Neural progenitor cell (in vitro differentiated cells): ENCODE measurements around the gene PTH2. TPM values are rescaled to one million over a fixed set of nuclear protein-coding genes. Genes with fewer than 3 reads are reported as not detected.
A peak's percentile ranks its signal among the peaks of the same experiment; 100 is the strongest.

Experiments used
- DNase-seq: peaks from one replicate; pipeline ENCODE4 v3.0.0-alpha.2; 2016; ENCODE audit warnings: low spot score
- H2AFZ ChIP-seq: fragments of 200-600 bp; sonication (generic); replicated peaks from 2 replicates; pipeline ENCODE4 v1.6.1; 2016; ENCODE audit warnings: antibody characterized with exemption
- H3F3A ChIP-seq: fragments of 200-600 bp; sonication (generic); 2 replicates; pipeline ENCODE4 v1.6.1; 2016; ENCODE audit warnings: antibody characterized with exemption, low read depth
- H3K27ac ChIP-seq: fragments of 200-600 bp; sonication (generic); 2 replicates; pipeline ENCODE4 v1.5.1; 2016; ENCODE audit warnings: mild to moderate bottlenecking
- H3K27me3 ChIP-seq: fragments of 200-600 bp; sonication (generic); 2 replicates; pipeline ENCODE4 v1.6.1; 2016; ENCODE audit warnings: mild to moderate bottlenecking, moderate library complexity
- H3K36me3 ChIP-seq: fragments of 200-600 bp; sonication (generic); 2 replicates; pipeline ENCODE4 v1.5.1; 2016
- H3K4me1 ChIP-seq: fragments of 200-600 bp; sonication (generic); 2 replicates; pipeline ENCODE4 v1.6.1; 2016; ENCODE audit warnings: mixed run types
- H3K4me2 ChIP-seq: fragments of 200-600 bp; sonication (generic); 2 replicates; pipeline ENCODE4 v1.6.1; 2016
- H3K4me3 ChIP-seq: fragments of 200-600 bp; sonication (generic); 2 replicates; pipeline ENCODE4 v1.5.1; 2016
- H3K79me2 ChIP-seq: fragments of 200-600 bp; sonication (generic); 2 replicates; pipeline ENCODE4 v1.6.1; 2016; ENCODE audit warnings: low read depth
- H3K9ac ChIP-seq: fragments of 200-600 bp; sonication (generic); 2 replicates; pipeline ENCODE4 v1.6.1; 2016
- H3K9me3 ChIP-seq: fragments of 200-600 bp; sonication (generic); 2 replicates; pipeline ENCODE4 v1.5.1; 2016; ENCODE audit warnings: low read depth
- H4K20me1 ChIP-seq: fragments of 200-600 bp; sonication (generic); 2 replicates; pipeline ENCODE4 v1.6.1; 2016; ENCODE audit warnings: low read depth
- H3K27ac Mint-ChIP-seq: 3 replicates; pipeline ENCODE4 v1.8.0; 2021; ENCODE audit warnings: mixed read lengths
- H3K27me3 Mint-ChIP-seq: 2 replicates; pipeline ENCODE4 v1.8.0; 2022; ENCODE audit warnings: low read depth, mild to moderate bottlenecking, inconsistent platforms, moderate library complexity, mixed read lengths; ENCODE audit not compliant: insufficient read depth
- H3K36me3 Mint-ChIP-seq: 3 replicates; pipeline ENCODE4 v1.8.0; 2021; ENCODE audit warnings: mixed read lengths
- H3K4me1 Mint-ChIP-seq: 3 replicates; pipeline ENCODE4 v1.8.0; 2021; ENCODE audit warnings: mixed read lengths
- H3K4me3 Mint-ChIP-seq: 3 replicates; pipeline ENCODE4 v1.8.0; 2021; ENCODE audit warnings: mild to moderate bottlenecking, moderate library complexity, mixed read lengths
- H3K9me3 Mint-ChIP-seq: 3 replicates; pipeline ENCODE4 v1.8.0; 2020; ENCODE audit warnings: mixed read lengths
- CTCF ChIP-seq: fragments of 200-600 bp; sonication (generic); IDR thresholded peaks from 2 replicates; pipeline ENCODE4 v1.5.1; 2017; ENCODE audit warnings: antibody characterized with exemption, mild to moderate bottlenecking
- EZH2 ChIP-seq: fragments of 200-600 bp; sonication (generic); IDR thresholded peaks from 2 replicates; pipeline ENCODE4 v1.6.1; 2017; ENCODE audit warnings: antibody characterized with exemption, mild to moderate bottlenecking, moderate library complexity
- EZH2phosphoT487 ChIP-seq: fragments of 200-600 bp; sonication (generic); IDR thresholded peaks from 2 replicates; pipeline ENCODE4 v1.6.1; 2017; ENCODE audit warnings: antibody characterized with exemption
- total RNA-seq: library from RNA; depleted of rRNA; stranded (reverse); fragments of >200 nt; gene quantifications from 2 replicates; pipeline ENCODE4 v1.2.3, GENCODE V29; 2015; ENCODE audit warnings: low replicate concordance

PTH2 gene
- total RNA-seq, 1 donor from 2014 or later = not detected

DNA sequence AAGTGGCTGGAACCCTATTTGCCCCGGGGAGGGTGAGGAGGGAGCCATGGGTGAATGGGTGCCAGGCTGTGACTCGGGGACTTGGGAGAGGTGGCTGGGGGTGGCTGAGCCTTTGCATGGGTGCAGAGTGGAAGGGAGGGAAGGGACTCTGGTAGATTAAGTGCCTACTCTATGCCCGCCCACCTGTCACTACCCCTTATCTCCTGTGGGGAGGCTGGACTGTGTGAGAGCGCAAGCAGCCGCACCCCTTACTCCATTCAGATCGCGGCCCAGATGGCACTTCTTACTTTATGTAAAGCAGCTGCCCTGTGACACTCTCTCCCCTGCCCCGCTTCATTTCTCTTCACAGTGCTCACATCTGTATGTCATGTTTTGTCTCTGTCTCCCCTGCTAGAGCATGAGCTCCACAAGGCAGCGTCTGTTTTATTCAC lies 32.3 kb downstream of the PTH2 start:
- H3K9ac ChIP-seq = no peak overlapping the region
- TF ChIP-seq EZH2 (no peak), CTCF (no peak), EZH2phosphoT487 (no peak)

DNA sequence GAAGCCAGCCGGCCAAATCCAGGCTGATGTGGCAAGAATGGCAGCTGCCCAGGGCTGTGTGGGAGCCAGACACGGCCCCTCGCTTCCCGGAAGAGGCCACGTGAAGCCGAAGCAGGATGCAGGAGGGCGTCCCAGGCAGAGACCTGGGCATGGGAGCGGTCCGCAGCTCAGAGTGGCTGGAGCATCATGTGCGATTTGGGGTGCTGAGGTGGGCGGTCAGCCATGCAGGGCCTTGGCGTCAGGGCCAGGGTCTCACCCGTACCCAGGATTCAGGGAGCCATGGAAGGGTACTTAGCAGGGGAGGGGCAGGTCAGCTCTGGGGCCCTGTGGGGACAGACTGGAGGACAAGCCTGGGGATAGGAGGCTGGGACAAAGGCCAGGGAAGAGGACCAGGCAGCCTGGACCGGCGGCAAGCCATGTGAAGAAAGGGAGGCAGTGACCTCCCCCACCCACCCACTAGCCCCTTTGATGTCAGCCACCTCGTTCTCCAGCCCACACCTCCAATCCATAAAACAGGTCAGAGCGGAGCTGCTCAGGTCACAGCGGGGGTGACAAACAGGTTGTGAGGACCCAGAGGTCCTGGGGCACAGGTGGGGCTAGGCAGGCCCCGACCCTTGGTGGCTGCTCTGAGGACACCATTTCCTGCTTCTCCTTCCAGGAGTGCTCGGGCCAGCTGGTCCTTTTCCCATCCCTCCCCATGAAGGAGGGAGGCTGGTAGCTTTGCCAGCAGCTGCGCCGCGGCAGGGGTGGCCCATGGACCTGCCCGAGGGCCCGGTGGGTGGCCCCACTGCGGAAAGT lies 32.9 kb downstream of the PTH2 start:
- Mint-ChIP-seq H3K9me3 (peaks cover 3% of the 10 kb centered on the region), H3K4me3 (peak overlapping the region; percentile 38), H3K4me1 (peaks cover 15% of the 10 kb centered on the region), H3K36me3 (peaks cover 2% of the 10 kb centered on the region), H3K27me3 (peaks cover 12% of the 10 kb centered on the region), H3K27ac (no peak overlapping the region)
- no peak overlapping the region for H2AFZ ChIP-seq
- DNase-seq = no peak
- H3K9me3 ChIP-seq = no peaks in the 10 kb centered on the region
- H3K27me3 ChIP-seq = no peaks in the 10 kb centered on the region
- TF ChIP-seq EZH2phosphoT487 = no peak
- no peak for TF ChIP-seq CTCF
- no peak for TF ChIP-seq EZH2
- H3K9ac ChIP-seq = no peak overlapping the region
- no peak overlapping the region for H3K4me3 ChIP-seq
- H4K20me1 ChIP-seq = no peaks in the 10 kb centered on the region
- H3K27ac ChIP-seq = no peak overlapping the region
- H3F3A ChIP-seq = peaks cover 16% of the 10 kb centered on the region
- no peaks in the 10 kb centered on the region for H3K79me2 ChIP-seq
- H3K4me1 ChIP-seq = peaks cover 10% of the 10 kb centered on the region
- H3K4me2 ChIP-seq = no peak overlapping the region
- H3K36me3 ChIP-seq = no peaks in the 10 kb centered on the region

More for the DNA sequence above, 32.3 kb downstream of the PTH2 start:
- Histone ChIP-seq H2AFZ (no peak overlapping the region), H3K36me3 (no peaks in the 10 kb centered on the region), H3K79me2 (no peaks in the 10 kb centered on the region), H3K27ac (no peak overlapping the region), H3K4me2 (no peak overlapping the region), H4K20me1 (no peaks in the 10 kb centered on the region), H3K4me3 (no peak overlapping the region), H3F3A (peaks cover 22% of the 10 kb centered on the region), H3K9me3 (no peaks in the 10 kb centered on the region), H3K4me1 (peaks cover 16% of the 10 kb centered on the region), H3K27me3 (no peaks in the 10 kb centered on the region)
- Mint-ChIP-seq H3K27me3 (peaks cover 12% of the 10 kb centered on the region), H3K36me3 (peaks cover 2% of the 10 kb centered on the region), H3K4me3 (no peak overlapping the region), H3K9me3 (peaks cover 3% of the 10 kb centered on the region), H3K27ac (no peak overlapping the region), H3K4me1 (peaks cover 19% of the 10 kb centered on the region)
- DNase-seq = no peak

- Histone ChIP-seq H2AFZ (no peak overlapping the region), H3K4me2 (no peak overlapping the region), H3K9ac (no peak overlapping the region), H3F3A (peaks cover 16% of the 10 kb centered on the region), H3K79me2 (no peaks in the 10 kb centered on the region), H3K27ac (no peak overlapping the region), H3K4me3 (no peak overlapping the region), H3K4me1 (peaks cover 5% of the 10 kb centered on the region), H3K27me3 (no peaks in the 10 kb centered on the region), H4K20me1 (no peaks in the 10 kb centered on the region), H3K9me3 (no peaks in the 10 kb centered on the region), H3K36me3 (no peaks in the 10 kb centered on the region)
- H3K4me1 Mint-ChIP-seq = peaks cover 8% of the 10 kb centered on the region
- DNase-seq = no peak
- no peak overlapping the region for H3K27ac Mint-ChIP-seq
- TF ChIP-seq EZH2 (no peak), EZH2phosphoT487 (no peak), CTCF (no peak)
- peaks cover 2% of the 10 kb centered on the region for H3K36me3 Mint-ChIP-seq
- H3K9me3 Mint-ChIP-seq = peaks cover 3% of the 10 kb centered on the region
- no peak overlapping the region for H3K4me3 Mint-ChIP-seq
- H3K27me3 Mint-ChIP-seq = peaks cover 16% of the 10 kb centered on the region
These were observed 33.8 kb downstream of the PTH2 start for GRCh38 chr19:49389406-49389805.
